GM12865 (cell line): Measurements from ENCODE around the gene PSMC3.

ENCODE experiments used
- DNase-seq: peaks from one replicate; pipeline ENCODE4 v3.0.0; 2010; ENCODE audit warnings: low read depth
- H3K4me3 ChIP-seq: 2 replicates; pipeline ENCODE4 v1.5.1; 2011; ENCODE audit warnings: mild to moderate bottlenecking, low read depth, low read length, control low read depth
- TF ChIP-seq, protein P1 (sequence below): IDR thresholded peaks from 2 replicates; pipeline ENCODE4 v1.5.1; 2011; ENCODE audit warnings: low read length, control low read depth, low read depth, inconsistent platforms; ENCODE audit not compliant: insufficient read depth; ENCODE audit errors: missing control alignments

Gene PSMC3

DNA sequence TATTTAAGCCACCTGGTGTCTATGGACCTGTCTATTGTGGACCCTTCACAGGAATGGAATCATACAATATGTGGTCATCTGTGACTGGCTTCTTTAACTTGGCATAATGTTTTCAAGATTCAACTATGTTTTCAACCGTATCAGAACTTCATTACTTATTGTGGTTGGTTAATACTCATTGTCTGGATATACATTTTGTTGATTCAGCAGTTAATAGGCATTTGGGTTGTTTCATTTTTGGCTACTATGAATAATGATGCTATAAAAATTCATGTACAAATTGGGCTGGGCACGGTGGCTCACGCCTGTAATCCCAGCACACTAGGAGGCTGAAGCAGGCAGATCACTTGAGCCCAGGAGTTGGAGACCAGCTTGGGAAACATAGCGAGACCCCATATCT is 25.2 kb upstream of the PSMC3 start:
- H3K4me3 ChIP-seq = no peak overlapping the region
- TF ChIP-seq, protein P1, sequence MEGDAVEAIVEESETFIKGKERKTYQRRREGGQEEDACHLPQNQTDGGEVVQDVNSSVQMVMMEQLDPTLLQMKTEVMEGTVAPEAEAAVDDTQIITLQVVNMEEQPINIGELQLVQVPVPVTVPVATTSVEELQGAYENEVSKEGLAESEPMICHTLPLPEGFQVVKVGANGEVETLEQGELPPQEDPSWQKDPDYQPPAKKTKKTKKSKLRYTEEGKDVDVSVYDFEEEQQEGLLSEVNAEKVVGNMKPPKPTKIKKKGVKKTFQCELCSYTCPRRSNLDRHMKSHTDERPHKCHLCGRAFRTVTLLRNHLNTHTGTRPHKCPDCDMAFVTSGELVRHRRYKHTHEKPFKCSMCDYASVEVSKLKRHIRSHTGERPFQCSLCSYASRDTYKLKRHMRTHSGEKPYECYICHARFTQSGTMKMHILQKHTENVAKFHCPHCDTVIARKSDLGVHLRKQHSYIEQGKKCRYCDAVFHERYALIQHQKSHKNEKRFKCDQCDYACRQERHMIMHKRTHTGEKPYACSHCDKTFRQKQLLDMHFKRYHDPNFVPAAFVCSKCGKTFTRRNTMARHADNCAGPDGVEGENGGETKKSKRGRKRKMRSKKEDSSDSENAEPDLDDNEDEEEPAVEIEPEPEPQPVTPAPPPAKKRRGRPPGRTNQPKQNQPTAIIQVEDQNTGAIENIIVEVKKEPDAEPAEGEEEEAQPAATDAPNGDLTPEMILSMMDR = no peak
- no peak for DNase-seq

DNA sequence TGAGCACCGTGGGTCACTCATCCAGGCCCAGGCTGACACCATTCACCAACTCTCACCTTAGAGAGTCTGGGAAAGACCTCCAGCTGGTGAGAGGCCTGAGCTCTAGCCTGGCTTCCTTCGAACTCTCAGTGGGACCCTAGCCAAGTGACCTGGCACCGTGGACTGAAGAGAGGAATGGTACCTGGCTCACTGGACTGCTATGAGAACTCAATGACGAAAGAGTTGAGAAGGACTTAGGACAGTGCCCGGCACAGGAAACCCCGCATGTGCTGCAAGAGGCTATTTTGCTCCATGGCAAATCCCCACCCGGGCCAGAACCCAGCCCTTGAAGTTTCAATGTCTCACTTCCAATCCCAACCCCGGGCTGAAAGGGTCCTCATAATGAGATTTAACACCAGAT is 23.3 kb upstream of the PSMC3 start:
- H3K4me3 ChIP-seq = no peak overlapping the region
- TF ChIP-seq, protein P1 = no peak
- no peak for DNase-seq

DNA sequence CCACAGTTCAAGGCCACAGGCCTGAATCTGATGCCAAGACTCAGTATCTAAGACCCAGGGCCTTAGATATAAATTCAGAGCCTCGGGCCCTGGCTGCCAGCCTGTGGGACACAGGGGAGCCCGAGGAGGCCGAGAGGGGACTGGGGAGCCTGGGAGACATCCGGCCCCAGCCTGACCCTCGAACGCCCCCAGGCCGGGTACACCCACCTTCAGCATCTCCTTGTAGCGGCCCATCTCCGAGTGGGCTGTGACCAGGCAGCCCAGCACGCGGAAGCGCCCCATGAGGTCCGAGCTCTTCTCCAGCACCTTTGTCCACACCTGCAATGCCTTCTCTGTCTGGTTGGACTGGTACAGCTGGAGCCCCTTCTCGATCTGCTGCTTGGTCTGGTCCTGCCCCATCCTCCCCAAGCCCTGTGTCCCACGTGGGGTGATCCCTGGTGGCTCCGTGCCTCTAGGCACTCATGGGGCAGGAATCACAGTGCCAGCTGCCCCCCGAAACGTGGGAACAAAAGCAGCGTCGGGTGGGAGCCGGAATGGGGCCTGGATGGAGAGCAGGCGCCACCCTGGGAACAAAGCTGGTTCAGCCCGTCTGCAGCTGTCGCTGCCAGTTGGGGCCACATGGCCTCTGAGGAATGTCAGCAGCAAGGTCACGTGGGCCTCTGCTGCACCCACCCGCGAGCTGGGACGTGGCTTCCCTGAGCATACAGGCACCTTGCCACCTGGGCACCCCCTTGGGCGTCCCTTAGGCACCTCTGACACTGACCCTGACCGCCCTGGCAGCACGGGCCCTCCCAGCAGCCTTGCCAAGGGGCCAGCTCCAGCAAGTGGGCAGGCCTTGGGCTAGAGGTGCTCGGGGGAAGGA is 22.6 kb upstream of the PSMC3 start, which contains the start of gene RAPSN:
RAPSN (minus strand) TSS at position 571 of the 862 bp plus-strand sequence; CDS start at position 399, 172 bp downstream.
- TF ChIP-seq, protein P1 = no peak
- DNase-seq = no peak
- no peak within 1 kb of the TSS for H3K4me3 ChIP-seq

DNA sequence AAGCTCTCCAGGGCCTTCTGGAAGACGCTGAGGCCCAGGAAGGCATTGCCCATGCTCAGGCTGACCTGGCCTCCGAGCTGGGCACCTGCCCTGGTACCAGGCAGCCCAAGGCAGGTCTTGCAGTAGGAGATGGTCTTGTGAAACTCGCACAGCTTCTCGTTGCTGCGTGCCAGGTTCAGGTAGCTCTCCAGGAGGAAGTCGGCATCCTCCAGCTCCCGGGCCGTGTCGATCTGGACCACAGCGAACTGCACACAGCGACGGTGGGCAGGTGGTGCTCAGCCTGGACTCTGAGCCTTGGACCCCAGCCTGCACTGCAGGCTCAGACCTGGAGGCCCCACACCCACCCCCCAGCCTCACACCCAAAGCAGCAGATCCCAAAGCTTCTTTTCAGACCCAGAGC is 21.7 kb upstream of the PSMC3 start:
- DNase-seq = no peak
- H3K4me3 ChIP-seq = no peak overlapping the region

DNA sequence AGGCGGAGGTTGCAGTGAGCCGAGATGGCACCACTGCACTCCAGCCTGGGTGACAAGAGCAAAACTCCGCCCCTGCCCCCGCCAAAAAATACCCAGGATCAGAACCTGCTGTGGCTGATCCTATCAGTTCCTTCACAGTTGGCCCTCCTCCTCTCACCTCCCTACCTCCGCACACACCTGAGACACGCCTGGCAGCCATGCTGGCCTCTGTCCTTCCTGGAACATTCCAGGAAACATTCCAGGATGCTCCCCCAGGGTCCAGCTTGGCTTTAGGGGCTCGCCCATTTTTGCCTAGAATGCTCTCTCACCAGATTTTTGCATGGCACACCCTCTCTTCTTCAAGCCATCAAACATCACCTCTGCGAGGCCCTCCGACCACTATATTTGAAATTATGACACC is 20.6 kb upstream of the PSMC3 start:
- no peak for DNase-seq
- TF ChIP-seq, protein P1 = no peak
- no peak overlapping the region for H3K4me3 ChIP-seq

More for the DNA sequence above, 21.7 kb upstream of the PSMC3 start:
- TF ChIP-seq, protein P1 = no peak

DNA sequence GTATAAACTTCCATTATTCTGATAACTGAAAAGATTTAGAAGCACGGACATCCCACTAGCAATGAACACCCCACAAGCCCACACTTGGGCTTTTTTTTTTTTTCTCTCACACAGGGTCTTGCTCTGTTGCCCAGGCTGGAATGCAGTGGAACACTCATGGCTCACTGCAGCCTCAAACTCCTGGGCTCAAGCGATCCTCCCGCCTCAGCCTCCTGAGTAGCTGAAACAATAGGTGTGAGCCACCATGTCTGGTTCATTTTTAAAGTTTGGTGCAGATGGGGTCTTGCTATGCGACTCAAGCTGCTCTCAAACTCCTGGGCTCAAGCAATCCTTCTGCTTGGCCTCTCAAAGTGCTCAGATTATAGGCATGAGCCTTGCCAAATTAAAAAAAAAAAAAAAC is 19.6 kb upstream of the PSMC3 start:
- TF ChIP-seq, protein P1 = no peak
- no peak overlapping the region for H3K4me3 ChIP-seq

More for the DNA sequence above, 19.6 kb upstream of the PSMC3 start:
- no peak for DNase-seq
